Mesenchymal stem cell (in vitro differentiated cells and primary cell): ENCODE measurements around the gene ARHGAP33.
A peak's percentile ranks its signal among the peaks of the same experiment; 100 is the strongest.

Experiments used
- DNase-seq: peaks from one replicate; pipeline ENCODE4 v3.0.0-alpha.2; 2013
- H2AFZ ChIP-seq: one replicate; pipeline ENCODE4 v1.6.1; 2013; ENCODE audit warnings: low read depth, mild to moderate bottlenecking, control low read depth, inconsistent platforms, low read length, moderate library complexity
- H2AK5ac ChIP-seq: 2 replicates; pipeline ENCODE4 v1.6.1; 2013; ENCODE audit warnings: low read length, moderate library complexity, mild to moderate bottlenecking, inconsistent platforms; ENCODE audit not compliant: severe bottlenecking
- H2BK120ac ChIP-seq: one replicate; pipeline ENCODE4 v1.6.1; 2013; ENCODE audit warnings: low read depth, mild to moderate bottlenecking, inconsistent platforms, low read length, moderate library complexity
- H2BK12ac ChIP-seq, 2 experiments: one replicate each; pipeline ENCODE4 v1.6.1; 2013; ENCODE audit warnings: inconsistent platforms in 2 of 2, low read length in 2 of 2, mild to moderate bottlenecking in 2 of 2, moderate library complexity in 2 of 2, control low read depth in 1 of 2
- H2BK15ac ChIP-seq: one replicate; pipeline ENCODE4 v1.6.1; 2013; ENCODE audit warnings: mild to moderate bottlenecking, low read depth, inconsistent platforms; ENCODE audit not compliant: poor library complexity, severe bottlenecking
- H2BK5ac ChIP-seq: 2 replicates; pipeline ENCODE4 v1.6.1; 2013; ENCODE audit warnings: low read depth, mild to moderate bottlenecking, low read length, control low read depth, inconsistent platforms; ENCODE audit not compliant: poor library complexity, severe bottlenecking
- H3K14ac ChIP-seq, 2 experiments: one replicate each; pipeline ENCODE4 v1.6.1; 2013; ENCODE audit warnings: inconsistent platforms in 2 of 2, low read length in 2 of 2, control low read depth in 1 of 2, mild to moderate bottlenecking in 1 of 2, moderate library complexity in 1 of 2
- H3K18ac ChIP-seq, 2 experiments: one replicate each; pipeline ENCODE4 v1.6.1; 2013; ENCODE audit warnings: inconsistent platforms in 2 of 2, low read length in 2 of 2, control low read depth in 1 of 2, low read depth in 1 of 2, mild to moderate bottlenecking in 1 of 2
- H3K23ac ChIP-seq, 2 experiments: one replicate each; pipeline ENCODE4 v1.6.1; 2013; ENCODE audit warnings: inconsistent platforms in 2 of 2, low read length in 2 of 2, mild to moderate bottlenecking in 2 of 2, moderate library complexity in 2 of 2, control low read depth in 1 of 2
- H3K27ac ChIP-seq: 2 replicates; pipeline ENCODE4 v1.5.1; 2013; ENCODE audit warnings: mild to moderate bottlenecking, moderate library complexity, low read length, control low read depth, inconsistent platforms; ENCODE audit not compliant: poor library complexity, severe bottlenecking
- H3K27me3 ChIP-seq, 2 experiments: 2 replicates each; pipeline versions ENCODE4 v1.6.1 to v1.7.0; 2013; ENCODE audit warnings: low read length in 2 of 2, mild to moderate bottlenecking in 2 of 2, moderate library complexity in 2 of 2, control low read depth in 1 of 2, inconsistent platforms in 1 of 2; ENCODE audit not compliant: control insufficient read depth in 1 of 2, insufficient read depth in 1 of 2
- H3K36me3 ChIP-seq, 2 experiments: 2 replicates each; pipeline versions ENCODE4 v1.6.1 to v1.7.0; 2013; ENCODE audit warnings: low read length in 2 of 2, control low read depth in 1 of 2, inconsistent platforms in 1 of 2, low read depth in 1 of 2, mild to moderate bottlenecking in 1 of 2; ENCODE audit not compliant: insufficient read depth in 2 of 2, control insufficient read depth in 1 of 2
- H3K4ac ChIP-seq, 2 experiments: one replicate each; pipeline ENCODE4 v1.6.1; 2013; ENCODE audit warnings: inconsistent platforms in 2 of 2, low read length in 2 of 2, mild to moderate bottlenecking in 2 of 2, moderate library complexity in 2 of 2, control low read depth in 1 of 2, low read depth in 1 of 2
- H3K4me1 ChIP-seq: 2 replicates; pipeline ENCODE4 v1.6.1; 2013; ENCODE audit warnings: low read depth, low read length, control low read depth; ENCODE audit not compliant: control insufficient read depth, insufficient read depth
- H3K4me2 ChIP-seq: 2 replicates; pipeline ENCODE4 v1.6.1; 2013; ENCODE audit warnings: low read length, mild to moderate bottlenecking, inconsistent platforms; ENCODE audit not compliant: poor library complexity, severe bottlenecking
- H3K4me3 ChIP-seq, 2 experiments: 2 replicates each; pipeline versions ENCODE4 v1.5.1 to v1.7.0; 2013; ENCODE audit warnings: low read length in 2 of 2, mild to moderate bottlenecking in 2 of 2, control low read depth in 1 of 2, low read depth in 1 of 2; ENCODE audit not compliant: insufficient read depth in 1 of 2
- H3K79me1 ChIP-seq: replicated peaks from 2 replicates; pipeline ENCODE4 v1.6.1; 2013; ENCODE audit warnings: mild to moderate bottlenecking, control low read depth, low read length, inconsistent platforms; ENCODE audit not compliant: poor library complexity, severe bottlenecking
- H3K9ac ChIP-seq: 2 replicates; pipeline ENCODE4 v1.7.0; 2013; ENCODE audit warnings: mild to moderate bottlenecking, low read length, moderate library complexity
- H3K9me3 ChIP-seq: 2 replicates; pipeline ENCODE4 v1.7.0; 2013; ENCODE audit warnings: mild to moderate bottlenecking, low read length; ENCODE audit not compliant: control insufficient read depth
- H4K8ac ChIP-seq: one replicate; pipeline ENCODE4 v1.6.1; 2013; ENCODE audit warnings: inconsistent platforms, mild to moderate bottlenecking, low read length, moderate library complexity
- H4K91ac ChIP-seq: one replicate; pipeline ENCODE4 v1.6.1; 2013; ENCODE audit warnings: mild to moderate bottlenecking, low read length, inconsistent platforms
- WGBS: methylation state at CpG from one replicate; pipeline ENCODE4 v1.1.7; 2013; ENCODE audit warnings: mixed read lengths; 5-methylcytosine and 5-hydroxymethylcytosine counted together

ARHGAP33 gene

GRCh38 chr19:35745328-35746086 is 29.9 kb upstream of the ARHGAP33 start, which contains the start of the genes PSENEN and U2AF1L4:
Gene PSENEN, plus strand, starts transcription at chr19:35745651. Its CDS starts 280 bp downstream, at chr19:35745931.
Gene U2AF1L4, minus strand, starts transcription at chr19:35745418. Its CDS starts 27 bp downstream, at chr19:35745391.
- peak within 1 kb of the TSS; percentile 92 to 93 for H3K4ac ChIP-seq
- no peak within 1 kb of the TSS for H3K23ac ChIP-seq
- H2BK5ac ChIP-seq = peak within 1 kb of the TSS; percentile 87
- WGBS = under 1% methylated on average over 37 of the region's 40 CpGs
- H4K91ac ChIP-seq = peak within 1 kb of the TSS; percentile 90
- H3K9me3 ChIP-seq = no peaks in the 10 kb centered on the region
- H3K27ac ChIP-seq = peak within 1 kb of the TSS; percentile 98
- peaks cover 37% of the 10 kb centered on the region for H3K79me1 ChIP-seq
- peak within 1 kb of the TSS; percentile 99 for H2BK120ac ChIP-seq
- H3K18ac ChIP-seq = peak within 1 kb of the TSS; percentile 67 to 95
- H3K14ac ChIP-seq = peak within 1 kb of the TSS in 1 of 2 experiments; percentile 97
- H3K27me3 ChIP-seq = no peaks in the 10 kb centered on the region
- peak within 1 kb of the TSS; percentile 74 to 96 for H3K4me3 ChIP-seq
- peak within 1 kb of the TSS; percentile 99 for H3K9ac ChIP-seq
- H2AK5ac ChIP-seq = peak within 1 kb of the TSS; percentile 82
- DNase-seq = peak; percentile 99
- peaks cover 16 to 21% of the 10 kb centered on the region in 2 experiments for H3K36me3 ChIP-seq
- no peak within 1 kb of the TSS for H2BK12ac ChIP-seq
- H4K8ac ChIP-seq = peak within 1 kb of the TSS; percentile 70
- peaks cover 26% of the 10 kb centered on the region for H3K4me1 ChIP-seq
- peak within 1 kb of the TSS; percentile 72 for H2AFZ ChIP-seq
- peak within 1 kb of the TSS; percentile 30 for H2BK15ac ChIP-seq
- H3K4me2 ChIP-seq = peak within 1 kb of the TSS; percentile 80

- Histone ChIP-seq H3K4ac (peak overlapping the region in 1 of 2 experiments; percentile 57), H3K79me1 (peaks cover 37% of the 10 kb centered on the region), H3K27ac (peak overlapping the region; percentile 33), H3K4me2 (peak overlapping the region; percentile 76), H2BK120ac (peak overlapping the region; percentile 35), H3K9me3 (no peaks in the 10 kb centered on the region), H3K36me3 (peaks cover 16 to 21% of the 10 kb centered on the region in 2 experiments), H4K8ac (no peak overlapping the region), H2AFZ (no peak overlapping the region), H2AK5ac (peak overlapping the region; percentile 76), H2BK5ac (no peak overlapping the region), H3K9ac (peak overlapping the region; percentile 99), H3K27me3 (no peaks in the 10 kb centered on the region), H2BK15ac (no peak overlapping the region), H3K4me3 (peak overlapping the region; percentile 74 to 96), H3K4me1 (peaks cover 22% of the 10 kb centered on the region), H4K91ac (no peak overlapping the region), H3K18ac (peak overlapping the region in 1 of 2 experiments; percentile 4), H3K14ac (no peak overlapping the region), H3K23ac (no peak overlapping the region), H2BK12ac (no peak overlapping the region)
- DNase-seq = no peak
- 22% methylated on average over 4 of the region's 4 CpGs for WGBS
These were observed 29.3 kb upstream of the ARHGAP33 start for GRCh38 chr19:35746087-35746462.

GRCh38 chr19:35746531-35746930 is 28.8 kb upstream of the ARHGAP33 start:
- 97% methylated on average over 5 of the region's 5 CpGs for WGBS
- H3K4me1 ChIP-seq = peaks cover 22% of the 10 kb centered on the region
- H3K27me3 ChIP-seq = no peaks in the 10 kb centered on the region
- H3K14ac ChIP-seq = no peak overlapping the region
- H2BK12ac ChIP-seq = no peak overlapping the region
- H2BK15ac ChIP-seq = no peak overlapping the region
- H3K18ac ChIP-seq = no peak overlapping the region
- H4K8ac ChIP-seq = no peak overlapping the region
- no peak overlapping the region for H3K27ac ChIP-seq
- peak overlapping the region; percentile 30 to 96 for H3K4me3 ChIP-seq
- no peak overlapping the region for H3K23ac ChIP-seq
- peak overlapping the region; percentile 99 for H3K9ac ChIP-seq
- peaks cover 40% of the 10 kb centered on the region for H3K79me1 ChIP-seq
- no peak overlapping the region for H2BK120ac ChIP-seq
- H3K4me2 ChIP-seq = peak overlapping the region; percentile 76
- no peak overlapping the region for H3K4ac ChIP-seq
- no peak overlapping the region for H2AFZ ChIP-seq
- DNase-seq = no peak
- peaks cover 16 to 24% of the 10 kb centered on the region in 2 experiments for H3K36me3 ChIP-seq
- H2BK5ac ChIP-seq = no peak overlapping the region
- H2AK5ac ChIP-seq = peak overlapping the region; percentile 76
- H3K9me3 ChIP-seq = no peaks in the 10 kb centered on the region
- no peak overlapping the region for H4K91ac ChIP-seq
